Caki2 (cell line): ENCODE measurements around the gene RNASEH2A. TPM values are rescaled to one million over a fixed set of nuclear protein-coding genes. Genes with fewer than 3 reads are reported as not detected.
"Not testable (repeated sequence)": the region's sequence is repeated elsewhere in the genome, so short reads cannot be mapped to it uniquely, and the experiment has no call there.

ENCODE experiments used
- DNase-seq: peaks from one replicate; pipeline ENCODE4 v3.0.0-alpha.2; 2015; ENCODE audit warnings: low read depth
- in situ Hi-C: cut with HindIII; loops from 2 replicates; pipeline ENCODE4 v1.10.0; 2016; ENCODE audit warnings: low sequenced_read_pairs, low pct_unique_long_range_greater_than_20kb, mixed read lengths
- total RNA-seq: library from RNA; depleted of rRNA; stranded (reverse); fragments of >200 nt; shearing (Covaris generic); gene quantifications from 2 replicates; pipeline ENCODE4 v1.2.3, GENCODE V29; 2014; ENCODE audit warnings: low replicate concordance

RNASEH2A gene
- total RNA-seq, 1 experiment from 2014 or later, result 94.5 TPM

DNA sequence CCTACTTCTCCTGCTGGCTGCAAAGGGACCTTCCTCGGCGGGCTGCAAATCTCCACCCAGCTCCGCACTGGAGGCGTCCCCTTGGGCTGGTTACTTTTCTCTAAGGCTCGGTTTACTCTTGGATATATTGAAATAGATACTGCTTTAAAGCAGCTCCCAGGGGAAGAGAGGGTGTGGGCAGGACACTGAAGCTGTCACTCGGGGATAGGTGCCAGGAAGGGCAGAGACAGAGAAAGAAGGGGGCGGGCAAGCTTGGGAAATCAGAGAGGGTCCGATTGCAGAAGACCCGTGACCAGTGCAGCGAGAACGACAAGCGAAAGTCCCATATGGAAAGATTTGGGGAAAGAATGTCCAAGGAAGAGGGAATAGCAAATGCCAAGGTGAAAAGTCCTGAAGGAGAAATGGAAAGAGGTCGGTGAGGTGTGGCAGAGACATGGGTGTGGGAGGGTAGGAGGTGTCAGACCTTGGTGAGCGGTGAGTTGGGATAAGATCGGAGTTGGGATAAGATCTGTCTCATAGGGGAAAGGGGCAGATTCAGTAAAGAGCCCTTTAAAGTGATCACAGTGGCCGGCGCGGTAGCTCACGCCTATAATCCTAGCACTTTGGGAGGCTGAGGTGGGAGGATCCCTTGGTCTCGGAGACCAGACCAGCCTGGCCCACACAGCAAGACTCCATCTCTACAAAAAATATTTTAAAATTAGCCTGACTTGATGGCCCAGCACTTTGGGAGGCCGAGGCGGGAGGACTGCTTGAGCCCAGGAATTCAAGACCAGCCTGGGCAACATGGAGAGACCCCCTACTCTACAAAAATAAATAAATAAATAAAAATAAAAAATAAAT lies 3.9 kb upstream of the RNASEH2A start:
- no peak for DNase-seq
- in situ Hi-C loops, result no loop called here

- in situ Hi-C loops, result no loop called here
- DNase-seq, result no peak
Observed at GRCh38 chr19:12804051-12804450, 2.3 kb upstream of the RNASEH2A start.

DNA sequence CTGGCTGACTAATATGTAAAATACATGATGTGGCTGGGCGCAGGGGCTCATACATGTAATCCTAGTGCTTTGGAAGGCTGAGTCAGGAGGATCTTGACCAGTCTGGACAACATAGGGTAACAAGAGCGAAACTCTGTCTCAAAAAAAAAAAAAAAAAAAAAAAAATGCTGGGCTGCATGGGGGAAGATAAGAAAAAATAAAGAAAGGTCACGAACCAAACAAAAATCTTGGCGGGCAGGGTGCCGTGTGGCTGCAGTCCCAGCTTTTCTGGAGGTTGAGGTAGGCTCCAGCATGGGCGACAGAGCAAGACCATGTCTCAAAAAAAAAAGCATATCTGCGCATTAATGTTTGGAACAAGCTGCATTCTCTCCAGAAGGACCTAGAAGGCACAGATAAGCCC lies 8.7 kb downstream of the RNASEH2A start:
- in situ Hi-C loops, result no loop called here
- DNase-seq, result no peak

DNA sequence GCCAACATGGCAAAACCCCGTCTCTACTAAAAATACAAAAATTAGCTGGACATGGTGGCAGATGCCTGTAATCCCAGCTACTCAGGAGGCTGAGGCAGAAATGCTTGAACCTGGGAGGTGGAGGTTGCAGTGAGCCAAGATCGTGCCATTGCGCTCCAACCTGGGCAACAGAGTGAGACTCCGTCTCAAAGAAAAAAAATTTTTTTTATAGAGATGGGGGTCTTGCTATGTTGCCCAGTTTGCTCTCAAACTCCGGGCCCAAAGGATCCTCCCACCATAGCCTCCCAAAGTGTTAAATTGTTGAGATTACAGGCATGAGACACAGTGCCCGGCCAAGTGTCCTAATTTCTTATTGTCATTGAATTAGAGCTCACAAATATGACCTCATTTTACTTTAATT lies 10.8 kb downstream of the RNASEH2A start:
- in situ Hi-C loops, DNase-seq: not testable (repeated sequence)

DNA sequence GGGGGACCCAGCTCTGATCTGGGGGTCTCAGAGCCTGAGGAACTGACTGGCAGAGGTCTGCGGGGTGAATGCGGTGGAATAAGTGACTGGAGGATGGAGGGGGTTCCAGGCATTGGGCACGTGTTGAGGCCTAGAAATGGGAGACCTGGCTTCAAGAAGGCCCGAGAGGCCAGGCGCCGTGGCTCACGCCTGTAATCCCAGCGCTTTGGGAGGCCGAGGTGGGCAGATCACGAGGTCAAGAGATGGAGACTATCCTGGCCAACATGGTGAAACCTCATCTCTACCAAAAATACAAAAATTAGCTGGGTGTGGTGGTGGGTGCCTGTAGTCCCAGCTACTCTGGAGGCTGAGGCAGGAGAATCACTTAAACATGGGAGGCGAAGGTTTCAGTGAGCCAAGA lies 11.4 kb downstream of the RNASEH2A start:
- in situ Hi-C loops, DNase-seq: not testable (repeated sequence)

- in situ Hi-C loops, result no loop called here
- no peak for DNase-seq
Observed at GRCh38 chr19:12821761-12822160, 15.4 kb downstream of the RNASEH2A start.

DNA sequence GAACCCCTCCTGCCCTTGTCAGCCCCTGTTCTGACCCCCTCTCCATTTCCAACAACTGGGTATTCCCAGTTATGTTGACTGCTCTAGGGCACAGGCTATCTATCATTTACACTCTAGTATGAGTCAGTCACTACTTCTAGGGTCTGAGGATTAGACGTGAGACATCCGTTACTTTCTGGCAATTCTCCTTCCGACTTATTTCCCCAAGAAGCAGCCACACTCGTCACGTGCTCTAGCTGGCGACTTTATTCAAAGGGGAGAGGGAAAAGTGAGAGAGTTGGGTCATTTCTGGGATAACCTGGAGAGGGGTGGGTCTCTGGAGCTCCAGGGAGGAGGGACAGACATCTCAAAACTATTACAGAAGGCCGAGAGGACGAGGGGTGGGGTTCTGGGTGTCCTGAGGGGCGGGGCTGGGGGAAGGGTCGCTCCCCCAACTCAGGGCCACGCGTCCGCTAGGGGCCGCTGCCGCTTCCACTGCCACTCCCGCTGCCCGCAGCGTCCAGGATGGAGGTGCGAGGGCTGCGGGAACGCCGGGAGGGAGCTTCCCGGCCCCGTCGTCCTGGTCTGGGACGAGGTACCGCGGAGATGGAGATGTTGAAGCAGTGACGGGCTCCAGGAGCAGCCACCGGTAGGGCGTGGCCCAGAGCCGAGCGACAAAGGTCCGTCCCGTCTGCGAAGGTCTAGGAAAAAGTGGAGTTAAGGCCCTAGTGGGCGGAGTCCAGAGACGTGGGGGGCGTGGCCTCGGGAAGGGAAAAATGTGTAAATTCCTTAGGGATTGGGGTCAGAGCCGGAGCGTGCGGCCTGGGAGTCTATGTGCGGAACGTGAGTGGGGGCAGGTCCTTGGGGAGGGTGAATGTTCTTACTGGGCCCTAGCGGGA lies 19.1 kb downstream of the RNASEH2A start:
- in situ Hi-C loops, result no loop called here
- DNase-seq, result no peak

DNA sequence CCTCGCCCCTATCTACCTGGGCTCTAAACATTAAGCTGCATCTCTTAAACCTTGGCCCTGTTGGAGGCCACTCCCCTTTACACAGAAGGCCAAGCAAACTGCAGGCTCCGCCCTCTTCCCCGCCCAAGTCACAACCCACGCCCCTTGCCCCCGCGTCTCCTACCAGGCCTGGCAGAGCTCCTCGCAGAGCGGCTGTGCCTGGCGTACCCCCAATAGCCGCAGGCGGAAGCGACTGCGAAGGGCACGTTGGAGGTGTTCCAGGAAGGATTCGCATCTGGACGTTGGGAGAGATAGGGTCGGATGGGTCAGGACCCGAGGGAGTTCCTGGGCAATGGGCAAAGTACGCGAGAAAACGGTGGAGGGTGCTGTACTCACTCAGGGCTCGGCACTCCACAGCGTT lies 22.1 kb downstream of the RNASEH2A start:
- no peak for DNase-seq
- in situ Hi-C loops, result no loop called here

GRCh38 chr19:12833418-12833737 lies 27.0 kb downstream of the RNASEH2A start:
- no peak for DNase-seq
- in situ Hi-C loops, result no loop called here

DNA sequence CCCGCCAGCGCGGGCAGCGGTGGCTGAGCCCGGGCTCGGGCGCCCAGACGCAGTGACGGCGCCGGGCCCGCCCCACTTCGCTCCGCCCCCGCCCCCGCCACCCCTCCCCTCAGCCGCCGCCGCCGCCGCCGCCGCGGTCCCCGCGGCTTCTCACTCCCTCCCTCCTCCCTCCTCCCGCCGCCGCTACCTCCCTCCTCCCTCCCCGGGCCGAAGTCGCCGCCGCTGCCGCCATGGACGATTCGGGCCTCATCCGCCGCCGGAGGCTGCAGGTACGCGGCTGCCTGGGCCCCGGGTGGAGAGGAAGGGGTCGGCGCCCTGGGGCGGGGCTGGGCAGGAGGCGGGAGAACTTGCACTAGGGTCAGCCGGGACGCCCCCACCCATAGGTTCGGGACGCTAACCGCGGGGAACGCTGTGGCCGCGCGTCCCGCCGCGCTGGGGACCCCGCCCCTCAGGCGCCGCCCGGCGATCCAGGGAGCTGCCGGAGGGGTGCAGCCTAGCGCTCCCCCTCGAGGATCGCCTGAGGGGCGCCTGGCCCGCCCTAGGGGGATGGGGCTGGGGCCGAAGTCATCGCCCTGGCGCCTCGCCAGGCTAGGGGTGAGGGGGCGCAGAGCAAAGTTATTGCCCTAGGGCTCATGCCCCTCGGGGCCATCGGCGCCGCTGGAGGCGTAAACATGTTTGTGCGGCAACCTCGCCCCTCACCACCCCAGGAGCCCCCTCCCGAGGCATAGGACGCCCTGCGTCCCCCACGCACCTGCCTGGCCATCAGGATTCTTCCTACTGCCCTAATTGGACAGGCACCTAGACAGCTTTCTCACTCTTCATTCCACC lies 27.6 kb downstream of the RNASEH2A start:
- in situ Hi-C loops, result no loop called here
- no peak for DNase-seq

DNA sequence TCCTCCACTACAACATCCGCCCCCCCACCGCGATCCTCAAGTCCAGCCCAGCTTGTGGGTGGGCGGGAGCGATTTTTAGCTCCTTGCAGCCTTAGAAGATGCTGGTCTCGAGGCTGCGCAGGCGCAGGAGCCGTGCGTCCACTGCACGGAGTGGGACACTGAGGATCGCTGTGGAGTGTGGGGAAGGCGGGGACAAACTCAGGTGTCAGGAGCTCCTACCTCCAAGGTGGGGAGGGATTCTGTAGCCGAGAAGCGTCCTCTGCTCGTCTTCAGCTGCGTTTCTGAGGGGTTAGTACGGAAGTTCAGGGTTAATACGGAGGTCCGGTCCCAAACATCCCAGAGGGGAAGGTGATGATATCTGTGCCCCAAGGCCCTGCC lies 28.2 kb downstream of the RNASEH2A start, which contains the start of gene RTBDN:
TSS of gene RTBDN (minus strand) at position 14 of the 378 bp plus-strand sequence. CDS start 4,600 bp downstream, outside the sequence.
- in situ Hi-C loops, result no loop called here
- no peak for DNase-seq

DNA sequence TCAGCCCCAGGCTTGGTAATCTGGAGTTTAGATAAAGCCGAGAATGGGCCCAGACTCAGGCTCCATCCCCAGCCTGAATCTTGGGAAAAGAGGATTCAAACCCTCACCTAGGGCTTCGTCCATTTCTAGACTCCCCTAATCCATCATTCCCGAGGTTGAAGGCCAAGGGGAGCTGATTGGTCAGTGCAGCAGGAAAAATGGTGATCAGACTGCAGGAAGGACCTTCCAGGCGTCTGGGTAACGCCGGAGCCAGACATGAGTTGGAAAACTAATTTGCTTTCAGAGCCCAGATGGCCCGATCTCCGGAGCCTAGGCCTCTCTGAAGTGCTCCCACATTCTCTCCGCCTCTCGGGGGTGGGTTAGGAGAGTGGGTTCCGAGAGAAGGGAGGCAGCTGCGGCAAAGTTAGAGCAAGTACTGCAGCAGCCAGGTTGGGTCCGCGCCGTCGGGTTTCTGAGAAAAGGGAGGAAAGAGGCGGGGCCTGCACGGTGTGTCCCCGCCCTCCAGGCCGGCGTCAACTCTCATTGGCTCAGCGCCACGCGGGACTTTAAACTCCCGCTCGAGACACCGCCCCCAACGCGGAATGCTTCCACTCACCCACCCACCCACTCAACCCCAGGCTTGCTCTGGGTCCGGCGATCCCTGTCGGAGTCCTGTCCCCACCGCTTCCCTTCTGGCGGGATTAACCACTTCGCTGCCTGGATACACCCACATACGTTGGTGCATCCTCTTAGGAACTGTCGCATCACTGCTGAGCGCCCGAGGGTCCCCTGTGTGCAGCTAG lies 28.8 kb downstream of the RNASEH2A start:
- DNase-seq, result no peak
- in situ Hi-C loops, result no loop called here

GRCh38 chr19:12836529-12836863 lies 30.1 kb downstream of the RNASEH2A start:
- no peak for DNase-seq
- in situ Hi-C loops, result no loop called here

DNA sequence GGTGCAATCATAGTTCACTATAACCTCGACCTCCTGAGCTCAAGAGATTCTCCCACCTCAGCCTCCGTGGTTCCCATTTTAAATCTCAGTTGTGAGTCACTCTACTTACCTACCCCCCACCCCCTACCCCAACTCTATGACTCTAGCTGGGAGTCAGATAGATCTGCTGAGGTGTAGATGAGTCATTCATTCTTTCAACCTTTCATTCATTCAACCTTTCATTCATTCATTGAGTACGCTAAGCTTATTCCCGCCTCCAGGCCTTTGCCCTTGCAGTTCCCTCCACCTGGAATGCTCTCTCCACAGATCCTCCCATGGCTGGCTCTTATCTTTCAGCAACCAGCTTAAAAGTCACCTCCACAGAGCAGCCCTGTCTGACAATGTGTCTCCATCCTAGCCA lies 30.8 kb downstream of the RNASEH2A start:
- DNase-seq, result no peak
- in situ Hi-C loops, result no loop called here

DNA sequence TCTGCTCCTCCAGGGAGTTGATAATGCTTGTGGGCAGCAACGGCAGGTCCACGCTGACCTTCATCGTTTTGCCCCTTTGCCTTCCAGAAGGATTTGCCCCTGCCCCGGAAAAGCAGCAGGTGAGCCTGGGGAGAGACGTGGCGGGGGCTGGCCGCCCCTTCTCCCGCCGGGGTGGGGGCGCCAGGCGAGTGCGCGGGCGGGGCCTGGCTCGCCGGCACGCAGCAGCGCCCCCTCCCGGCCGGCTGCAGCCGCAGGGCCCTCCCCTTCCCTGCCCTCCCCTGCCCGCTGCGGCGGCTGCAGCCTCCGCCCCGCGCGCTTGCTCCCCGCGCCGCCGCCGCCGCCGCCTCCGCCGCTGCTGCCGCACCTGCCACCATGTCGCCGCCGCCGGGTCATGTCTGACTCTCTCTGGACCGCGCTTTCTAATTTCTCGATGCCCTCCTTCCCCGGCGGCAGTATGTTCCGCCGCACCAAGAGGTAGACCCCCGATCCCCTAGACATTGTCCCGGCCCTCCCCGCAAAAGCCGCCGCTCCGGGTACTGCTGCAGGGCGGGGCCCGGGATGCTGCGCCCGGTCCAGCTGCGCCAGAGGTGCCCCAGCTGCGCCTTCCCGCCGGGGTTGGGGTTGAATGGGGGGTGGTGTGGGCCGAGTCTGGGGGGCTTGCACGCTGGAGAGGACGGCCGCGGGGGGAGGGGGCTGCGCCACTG lies 31.9 kb downstream of the RNASEH2A start, which contains the start of gene MAST1:
TSS of gene MAST1 (plus strand) at position 334 of the 704 bp plus-strand sequence. CDS start at position 392, 58 bp downstream.
- in situ Hi-C loops, result no loop called here
- DNase-seq, result peak; percentile 51

- in situ Hi-C loops, result no loop called here
Observed at GRCh38 chr19:12838886-12839756, 32.7 kb downstream of the RNASEH2A start.

More at GRCh38 chr19:12838886-12839756, 32.7 kb downstream of the RNASEH2A start:
- no peak for DNase-seq
